Erythroblast (primary cell): ENCODE data around the gene TF.

Source experiments
- DNase-seq, 2 experiments: peaks; one replicate each; lab custom pipeline; 2025; lab: John Stamatoyannopoulos, UW
- GATA1 ChIP-seq: IDR thresholded peaks from 2 replicates; pipeline ENCODE4 v1.6.1; 2011; ENCODE audit warnings: low read depth, mild to moderate bottlenecking, control low read depth, low read length, moderate library complexity
- POLR2A ChIP-seq: IDR thresholded peaks from 2 replicates; pipeline ENCODE4 v1.6.1; 2011; ENCODE audit warnings: mild to moderate bottlenecking, low read length

Gene TF

DNA sequence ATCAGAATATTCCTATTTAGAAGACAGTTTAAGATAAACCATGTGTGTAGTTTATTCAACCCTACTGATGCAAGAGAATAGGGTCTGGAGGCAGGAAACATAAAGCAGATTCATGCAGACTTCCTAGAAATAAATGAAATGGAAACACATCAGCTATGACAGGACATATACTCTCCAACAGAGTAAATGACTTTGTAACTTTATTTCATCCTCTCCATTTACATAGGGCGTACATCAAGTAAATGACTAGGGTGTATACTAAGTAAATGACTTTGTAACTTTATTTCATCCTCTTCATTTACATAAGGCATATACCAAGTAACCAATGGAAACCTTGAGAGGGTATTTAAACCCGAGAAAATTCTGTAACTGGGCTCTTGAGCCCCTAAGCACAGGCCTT lies 41.8 kb downstream of the TF start:
- TF ChIP-seq POLR2A (no peak), GATA1 (no peak)
- no peak for DNase-seq

GRCh38 chr3:133792171-133792763 lies 46.1 kb downstream of the TF start:
- TF ChIP-seq GATA1, result no peak
- TF ChIP-seq POLR2A, result no peak
- DNase-seq, result peak; percentile 38 to 44

- TF ChIP-seq POLR2A, result no peak
- no peak for TF ChIP-seq GATA1
- no peak for DNase-seq
Observed at GRCh38 chr3:133797396-133798105, 51.4 kb downstream of the TF start.

DNA sequence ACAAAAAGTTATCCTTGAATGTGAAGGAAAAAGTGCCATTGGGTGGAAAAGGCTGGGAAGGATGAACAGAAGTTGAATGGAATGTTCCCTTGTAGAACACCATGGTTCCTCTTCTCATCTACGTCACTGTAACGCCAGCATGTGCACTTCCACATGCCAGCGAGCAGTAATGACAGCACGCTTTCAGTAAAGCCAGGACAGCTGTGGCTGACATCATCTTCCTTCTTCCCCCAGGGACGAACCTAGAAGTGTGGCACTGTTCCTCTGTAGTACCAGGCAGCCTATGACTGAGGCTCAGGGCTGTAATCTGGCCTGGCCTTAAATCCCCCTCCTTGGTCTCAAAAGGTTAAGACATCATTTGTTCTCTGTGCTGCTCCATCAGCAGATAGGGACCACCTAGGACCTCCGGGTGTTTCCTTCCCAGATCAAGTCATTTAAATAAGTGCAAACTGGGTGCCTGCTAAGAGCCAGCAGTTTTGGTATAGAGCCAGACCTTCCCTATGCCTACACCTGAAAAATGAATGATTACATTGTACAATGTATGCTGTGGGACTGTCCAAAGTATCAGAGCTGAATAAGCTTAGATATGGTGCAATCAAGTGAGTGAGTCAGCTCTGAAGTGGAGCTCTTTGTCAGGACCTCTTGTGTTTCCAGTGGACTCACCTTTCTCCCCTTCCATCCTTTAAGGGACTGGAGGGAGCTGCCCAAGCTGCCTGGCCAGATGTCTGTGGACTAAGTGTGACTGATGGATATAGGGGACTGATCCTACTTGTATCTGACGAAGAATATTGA lies 53.8 kb downstream of the TF start:
- DNase-seq, result no peak
- TF ChIP-seq POLR2A (no peak), GATA1 (no peak)

GRCh38 chr3:133803469-133803868 lies 57.3 kb downstream of the TF start:
- DNase-seq, result no peak
- no peak for TF ChIP-seq GATA1
- TF ChIP-seq POLR2A, result no peak

DNA sequence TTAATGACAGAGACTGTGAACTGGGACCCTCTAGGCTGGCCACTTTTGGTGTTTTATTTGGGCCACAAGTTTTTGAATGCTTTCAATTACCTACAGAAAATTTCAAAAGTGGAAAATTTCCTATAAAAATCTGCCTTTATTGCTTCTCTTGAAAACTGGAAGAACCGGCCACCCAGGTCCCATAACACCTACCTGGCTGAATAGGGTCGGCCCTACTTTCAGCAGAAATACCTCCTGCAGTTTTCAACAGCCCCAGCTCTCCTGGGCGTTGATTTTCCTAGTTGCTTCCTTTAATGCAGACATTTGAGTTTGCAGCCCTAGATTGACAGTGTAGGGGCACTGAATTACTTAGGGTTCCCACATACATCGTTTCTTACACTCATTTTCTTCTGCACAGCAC lies 58.7 kb downstream of the TF start:
- DNase-seq, result no peak
- no peak for TF ChIP-seq POLR2A
- no peak for TF ChIP-seq GATA1

DNA sequence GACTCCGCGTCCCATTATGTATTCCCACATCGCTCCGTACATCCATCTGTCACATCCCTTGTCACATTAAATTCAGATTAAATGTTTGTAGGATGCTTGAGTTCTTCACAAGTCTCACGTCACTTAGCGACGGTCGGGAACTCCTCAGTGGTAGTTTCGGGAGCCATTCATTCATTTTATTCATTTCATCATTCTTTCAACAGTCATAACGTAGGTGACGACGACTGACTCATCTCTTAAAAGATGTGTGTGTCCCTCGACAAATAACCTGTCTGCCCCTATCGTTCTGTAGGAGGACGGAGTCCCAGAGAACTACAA lies 59.1 kb downstream of the TF start:
- no peak for TF ChIP-seq POLR2A
- no peak for TF ChIP-seq GATA1
- no peak for DNase-seq

- peak; percentile 94 to 96 for DNase-seq
- TF ChIP-seq POLR2A (peak; percentile 77), GATA1 (no peak)
Observed at GRCh38 chr3:133805702-133806475, 59.7 kb downstream of the TF start, which contains the start of gene SRPRB. TSS of gene SRPRB (plus strand) at chr3:133805815. CDS start at chr3:133805849, 34 bp downstream.

DNA sequence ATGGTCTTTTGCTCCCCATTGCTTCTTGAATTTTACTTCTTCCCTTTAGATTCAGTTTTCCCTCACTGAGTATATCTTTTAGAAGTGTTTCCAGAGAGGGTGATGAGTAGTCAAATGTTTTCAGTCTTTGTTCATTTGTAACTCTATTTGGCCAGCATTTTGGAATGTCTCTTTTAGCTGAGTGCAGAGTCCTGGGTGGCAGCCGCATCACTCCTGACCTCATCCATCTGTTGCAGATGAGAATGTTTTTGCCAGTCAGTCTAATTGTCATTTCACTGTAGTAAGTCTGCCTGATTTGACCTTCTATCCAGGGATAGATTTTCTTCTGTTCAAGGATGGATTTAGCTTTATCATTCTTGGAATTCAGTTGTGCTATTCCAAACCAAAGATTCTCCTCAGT lies 66.7 kb downstream of the TF start:
- TF ChIP-seq GATA1, result no peak
- no peak for TF ChIP-seq POLR2A
- DNase-seq, result no peak

DNA sequence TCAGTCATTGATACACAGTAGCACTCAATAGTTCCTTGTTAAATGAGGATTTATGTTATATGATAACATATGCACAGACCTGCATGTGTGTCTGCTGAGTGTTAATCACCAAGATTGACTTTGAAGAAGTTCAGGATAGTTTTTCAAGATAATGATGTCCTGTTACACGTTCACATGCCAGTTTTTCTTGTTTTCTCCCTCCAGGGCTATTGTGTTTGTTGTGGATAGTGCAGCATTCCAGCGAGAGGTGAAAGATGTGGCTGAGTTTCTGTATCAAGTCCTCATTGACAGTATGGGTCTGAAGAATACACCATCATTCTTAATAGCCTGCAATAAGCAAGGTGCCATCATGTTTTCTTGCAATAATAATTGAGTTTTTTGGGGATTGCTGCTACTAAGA lies 69.2 kb downstream of the TF start:
- TF ChIP-seq POLR2A, result no peak
- no peak for TF ChIP-seq GATA1
- DNase-seq, result no peak

DNA sequence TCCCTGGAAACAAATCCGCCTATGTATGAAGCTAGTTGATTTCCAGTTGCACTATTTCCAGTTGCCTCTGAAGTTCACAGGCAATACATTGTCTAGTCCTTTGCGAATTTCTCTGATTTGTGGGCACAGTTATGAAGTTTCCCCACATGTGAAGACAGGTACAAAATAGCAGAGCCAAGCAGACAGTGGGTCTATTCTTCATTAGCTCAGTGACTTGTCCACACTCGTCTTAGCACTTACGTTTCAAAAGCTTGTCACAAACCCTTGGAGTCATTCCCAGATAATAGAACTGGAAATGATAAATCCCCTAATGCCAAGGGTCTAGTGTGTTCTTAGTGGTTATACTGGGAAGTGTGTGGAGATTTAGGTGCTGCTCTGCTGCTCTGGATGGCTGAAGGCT lies 73.9 kb downstream of the TF start:
- TF ChIP-seq POLR2A (no peak), GATA1 (no peak)

GRCh38 chr3:133820889-133821675 lies 74.9 kb downstream of the TF start:
- DNase-seq, result no peak
- TF ChIP-seq GATA1 (no peak), POLR2A (no peak)

More for the DNA sequence above, 73.9 kb downstream of the TF start:
- DNase-seq, result no peak

- DNase-seq, result peak in 1 of 2 experiments; percentile 24
- TF ChIP-seq POLR2A, result peak; percentile 20
- no peak for TF ChIP-seq GATA1
Observed at GRCh38 chr3:133821767-133822638, 75.8 kb downstream of the TF start.
